H9 (cell line): ENCODE measurements around the gene HOXD8. TPM values are rescaled to one million over a fixed set of nuclear protein-coding genes. Genes with fewer than 3 reads are reported as not detected.
A peak's percentile ranks its signal among the peaks of the same experiment; 100 is the strongest.

Source experiments
- DNase-seq: peaks from one replicate; pipeline ENCODE4 v3.0.0-alpha.2; 2017
- H2AFZ ChIP-seq: one replicate; pipeline ENCODE4 v1.6.1; 2013; ENCODE audit warnings: mild to moderate bottlenecking, low read length, control low read depth, moderate library complexity
- H2AK5ac ChIP-seq: 2 replicates; pipeline ENCODE4 v1.6.1; 2013; ENCODE audit warnings: low read length, control low read depth, mixed read lengths; ENCODE audit not compliant: insufficient read length
- H2BK120ac ChIP-seq: one replicate; pipeline ENCODE4 v1.6.1; 2013; ENCODE audit warnings: low read depth, mild to moderate bottlenecking, low read length, control low read depth, inconsistent platforms; ENCODE audit not compliant: poor library complexity, severe bottlenecking
- H2BK12ac ChIP-seq: 2 replicates; pipeline ENCODE4 v1.6.1; 2013; ENCODE audit warnings: low read length, control low read depth, mixed read lengths, low read depth; ENCODE audit not compliant: insufficient read length
- H2BK15ac ChIP-seq: 2 replicates; pipeline ENCODE4 v1.6.1; 2013; ENCODE audit warnings: low read depth, low read length, control low read depth
- H2BK20ac ChIP-seq: one replicate; pipeline ENCODE4 v1.6.1; 2013; ENCODE audit warnings: low read depth, mild to moderate bottlenecking, low read length, control low read depth, inconsistent platforms; ENCODE audit not compliant: poor library complexity, severe bottlenecking
- H2BK5ac ChIP-seq: 2 replicates; pipeline ENCODE4 v1.6.1; 2013; ENCODE audit warnings: low read length, control low read depth, mixed read lengths; ENCODE audit not compliant: insufficient read length
- H3K14ac ChIP-seq: 2 replicates; pipeline ENCODE4 v1.6.1; 2013; ENCODE audit warnings: low read length, control low read depth; ENCODE audit not compliant: insufficient read depth
- H3K18ac ChIP-seq: 2 replicates; pipeline ENCODE4 v1.6.1; 2013; ENCODE audit warnings: low read depth, mild to moderate bottlenecking, mixed read lengths, low read length, control low read depth; ENCODE audit not compliant: insufficient read length
- H3K23ac ChIP-seq: 2 replicates; pipeline ENCODE4 v1.6.1; 2013; ENCODE audit warnings: low read length, control low read depth, mixed read lengths, low read depth; ENCODE audit not compliant: insufficient read length
- H3K23me2 ChIP-seq: 2 replicates; pipeline ENCODE4 v1.6.1; 2013; ENCODE audit warnings: low read depth, mild to moderate bottlenecking, mixed read lengths, low read length, control low read depth; ENCODE audit not compliant: insufficient read length, poor library complexity, severe bottlenecking
- H3K27ac ChIP-seq: 2 replicates; pipeline ENCODE4 v1.5.1; 2013; ENCODE audit warnings: low read length, control low read depth, mixed read lengths, low read depth; ENCODE audit not compliant: insufficient read length
- H3K27me3 ChIP-seq: 2 replicates; pipeline ENCODE4 v1.6.1; 2013; ENCODE audit warnings: low read length, control low read depth, inconsistent platforms; ENCODE audit not compliant: insufficient read depth
- H3K4ac ChIP-seq: 2 replicates; pipeline ENCODE4 v1.6.1; 2013; ENCODE audit warnings: low read depth, mild to moderate bottlenecking, control low read depth, inconsistent platforms, low read length, moderate library complexity
- H3K4me1 ChIP-seq: 2 replicates; pipeline ENCODE4 v1.6.1; 2013; ENCODE audit warnings: low read length, control low read depth, inconsistent platforms; ENCODE audit not compliant: insufficient read depth
- H3K4me2 ChIP-seq: 2 replicates; pipeline ENCODE4 v1.6.1; 2013; ENCODE audit warnings: low read length, control low read depth, mixed read lengths; ENCODE audit not compliant: insufficient read length, insufficient read depth
- H3K56ac ChIP-seq: 2 replicates; pipeline ENCODE4 v1.6.1; 2013; ENCODE audit warnings: low read depth, mild to moderate bottlenecking, mixed read lengths, low read length, control low read depth; ENCODE audit not compliant: insufficient read length
- H3K79me1 ChIP-seq: 2 replicates; pipeline ENCODE4 v1.6.1; 2013; ENCODE audit warnings: low read depth, mild to moderate bottlenecking, moderate library complexity, low read length, control low read depth, inconsistent platforms; ENCODE audit not compliant: insufficient read depth, poor library complexity, severe bottlenecking
- H3K79me2 ChIP-seq: 2 replicates; pipeline ENCODE4 v1.6.1; 2013; ENCODE audit warnings: low read length, control low read depth, inconsistent platforms; ENCODE audit not compliant: insufficient read depth
- H3K9ac ChIP-seq: 2 replicates; pipeline ENCODE4 v1.6.1; 2013; ENCODE audit warnings: low read length, control low read depth, mixed read lengths; ENCODE audit not compliant: insufficient read length; ENCODE audit errors: extremely low read depth
- H3K9me3 ChIP-seq: one replicate; pipeline ENCODE4 v1.6.1; 2013; ENCODE audit warnings: low read depth, low read length, inconsistent platforms; ENCODE audit not compliant: control insufficient read depth
- H3T11ph ChIP-seq: one replicate; pipeline ENCODE4 v1.6.1; 2013; ENCODE audit warnings: mild to moderate bottlenecking, low read length, control low read depth, inconsistent platforms
- H4K20me1 ChIP-seq: one replicate; pipeline ENCODE4 v1.6.1; 2013; ENCODE audit not compliant: control insufficient read depth, insufficient read length, insufficient read depth
- H4K5ac ChIP-seq: 2 replicates; pipeline ENCODE4 v1.6.1; 2013; ENCODE audit warnings: low read depth, mild to moderate bottlenecking, mixed read lengths, low read length, control low read depth; ENCODE audit not compliant: insufficient read length
- H4K8ac ChIP-seq: replicated peaks from 2 replicates; pipeline ENCODE4 v1.6.1; 2013; ENCODE audit warnings: low read length, control low read depth, mixed read lengths, low read depth; ENCODE audit not compliant: insufficient read length
- H4K91ac ChIP-seq: 2 replicates; pipeline ENCODE4 v1.6.1; 2013; ENCODE audit warnings: low read depth, mild to moderate bottlenecking, moderate library complexity, mixed read lengths, low read length, control low read depth; ENCODE audit not compliant: insufficient read length
- H3K27ac Mint-ChIP-seq, 3 experiments: 2 replicates in 2 of 3; 3 replicates in 1 of 3; pipeline ENCODE4 v1.8.0; 2020 to 2021; ENCODE audit warnings: mixed read lengths in 3 of 3, mild to moderate bottlenecking in 1 of 3, moderate library complexity in 1 of 3
- H3K27me3 Mint-ChIP-seq: 2 replicates; pipeline ENCODE4 v1.8.0; 2021; ENCODE audit warnings: low read depth, mild to moderate bottlenecking, moderate library complexity, mixed read lengths
- H3K36me3 Mint-ChIP-seq, 3 experiments: 2 replicates in 2 of 3; 3 replicates in 1 of 3; pipeline ENCODE4 v1.8.0; 2020 to 2021; ENCODE audit warnings: low read depth in 3 of 3, mixed read lengths in 3 of 3; ENCODE audit not compliant: insufficient read depth in 1 of 3
- H3K4me1 Mint-ChIP-seq, 2 experiments: 2 replicates each; pipeline ENCODE4 v1.8.0; 2020; ENCODE audit warnings: mixed read lengths in 2 of 2
- H3K4me3 Mint-ChIP-seq, 2 experiments: 2 replicates in 1 of 2; 3 replicates in 1 of 2; pipeline ENCODE4 v1.8.0; 2020 to 2021; ENCODE audit warnings: mild to moderate bottlenecking in 2 of 2, mixed read lengths in 2 of 2, moderate library complexity in 1 of 2
- H3K9me3 Mint-ChIP-seq, 2 experiments: 2 replicates in 1 of 2; 3 replicates in 1 of 2; pipeline ENCODE4 v1.8.0; 2020; ENCODE audit warnings: mild to moderate bottlenecking in 2 of 2, mixed read lengths in 2 of 2, moderate library complexity in 1 of 2
- CTCF ChIP-seq: fragments of 200-600 bp; sonication (generic); conservative IDR thresholded peaks from 3 replicates; pipeline ENCODE4 v1.8.0; 2021; ENCODE audit warnings: antibody characterized with exemption, mild to moderate bottlenecking
- WGBS: extraction: QIAGEN DNeasy Blood & Tissue Kit; methylation state at CpG from one replicate; pipeline ENCODE4 v1.1.7; 2013; ENCODE audit warnings: missing lambda C conversion rate, low lambda C conversion rate, mixed read lengths; ENCODE audit not compliant: insufficient read length; ENCODE audit errors: extremely low coverage; 5-methylcytosine and 5-hydroxymethylcytosine counted together
- total RNA-seq: library from RNA; stranded (reverse); gene quantifications from 2 replicates; pipeline ENCODE4 v1.2.1, GENCODE V29; 2021

Gene HOXD8
- total RNA-seq, 1 experiment from 2014 or later = not detected

- peaks cover 83% of the 10 kb centered on the region for H3K27me3 ChIP-seq
- no CpG with 5 or more reads among the region's 12 CpGs for WGBS
- peaks cover 97% of the 10 kb centered on the region for H3K27me3 Mint-ChIP-seq
- no peaks in the 10 kb centered on the region for H4K20me1 ChIP-seq
- no peak overlapping the region for H3K27ac ChIP-seq
- H3K56ac ChIP-seq = no peak overlapping the region
- no peaks in the 10 kb centered on the region for H3K9me3 ChIP-seq
- H3K27ac Mint-ChIP-seq = no peak overlapping the region
- H3K14ac ChIP-seq = no peak overlapping the region
- H3K4me3 Mint-ChIP-seq = no peak overlapping the region
- peaks cover 0 to 3% (median 0%) of the 10 kb centered on the region in 3 experiments; a peak in 2 of 7 replicates for H3K36me3 Mint-ChIP-seq
- peaks cover 6% of the 10 kb centered on the region for H3K4me1 ChIP-seq
- no peak overlapping the region for H2AFZ ChIP-seq
- no peak overlapping the region for H4K91ac ChIP-seq
- H2BK120ac ChIP-seq = no peak overlapping the region
- DNase-seq = peak; percentile 26
- no peaks in the 10 kb centered on the region for H3K79me2 ChIP-seq
- no peak overlapping the region for H3K23ac ChIP-seq
- H2BK5ac ChIP-seq = no peak overlapping the region
- no peaks in the 10 kb centered on the region for H3K79me1 ChIP-seq
- no peak overlapping the region for H4K8ac ChIP-seq
- H2AK5ac ChIP-seq = no peak overlapping the region
- no peak overlapping the region for H4K5ac ChIP-seq
- H3K4me1 Mint-ChIP-seq = peaks cover 27 to 41% of the 10 kb centered on the region in 2 experiments
- no peak for TF ChIP-seq CTCF
- peaks cover 6 to 28% of the 10 kb centered on the region in 2 experiments; a peak in 4 of 5 replicates for H3K9me3 Mint-ChIP-seq
- peaks cover 5% of the 10 kb centered on the region for H3K23me2 ChIP-seq
- no peak overlapping the region for H2BK20ac ChIP-seq
- H3K4me2 ChIP-seq = no peak overlapping the region
- no peak overlapping the region for H3K4ac ChIP-seq
- no peak overlapping the region for H3K18ac ChIP-seq
- H3K9ac ChIP-seq = no peak overlapping the region
- no peak overlapping the region for H3T11ph ChIP-seq
- no peak overlapping the region for H2BK15ac ChIP-seq
- no peak overlapping the region for H2BK12ac ChIP-seq
Observed at GRCh38 chr2:176094349-176094748, 35.2 kb upstream of the HOXD8 start.
